GM23248 (cell line): Measurements from ENCODE around the gene MFNG.

Experiments
- EZH2 ChIP-seq: fragments of 200-600 bp; sonication (generic); IDR thresholded peaks from 2 replicates; pipeline ENCODE4 v1.6.1; 2018; ENCODE audit warnings: antibody characterized with exemption, mild to moderate bottlenecking; ENCODE audit not compliant: insufficient read depth, poor library complexity, severe bottlenecking
- EZH2phosphoT487 ChIP-seq: fragments of 200-600 bp; sonication (generic); IDR thresholded peaks from 2 replicates; pipeline ENCODE4 v1.6.1; 2018; ENCODE audit warnings: antibody characterized with exemption, moderate library complexity, mild to moderate bottlenecking, low read depth; ENCODE audit not compliant: insufficient read depth

GRCh38 chr22:37419969-37420685, 66.1 kb downstream of the MFNG start:
- TF ChIP-seq EZH2phosphoT487 (no peak), EZH2 (no peak)
